Stimulated activated CD8-positive, alpha-beta memory T cell treated with anti-CD3 and anti-CD28 coated beads, Interleukin-12 subunit alpha, Interleukin-12 subunit beta, amount 100 ng/mL, for 1 hour (primary cell): Measurements from ENCODE around the gene LGI4.
"Not testable (repeated sequence)": the region's sequence is repeated elsewhere in the genome, so short reads cannot be mapped to it uniquely, and the experiment has no call there.

Source experiments
- DNase-seq: peaks from one replicate; pipeline ENCODE4 v3.0.0-alpha.2; 2020; ENCODE audit warnings: low read depth

Gene LGI4

DNA sequence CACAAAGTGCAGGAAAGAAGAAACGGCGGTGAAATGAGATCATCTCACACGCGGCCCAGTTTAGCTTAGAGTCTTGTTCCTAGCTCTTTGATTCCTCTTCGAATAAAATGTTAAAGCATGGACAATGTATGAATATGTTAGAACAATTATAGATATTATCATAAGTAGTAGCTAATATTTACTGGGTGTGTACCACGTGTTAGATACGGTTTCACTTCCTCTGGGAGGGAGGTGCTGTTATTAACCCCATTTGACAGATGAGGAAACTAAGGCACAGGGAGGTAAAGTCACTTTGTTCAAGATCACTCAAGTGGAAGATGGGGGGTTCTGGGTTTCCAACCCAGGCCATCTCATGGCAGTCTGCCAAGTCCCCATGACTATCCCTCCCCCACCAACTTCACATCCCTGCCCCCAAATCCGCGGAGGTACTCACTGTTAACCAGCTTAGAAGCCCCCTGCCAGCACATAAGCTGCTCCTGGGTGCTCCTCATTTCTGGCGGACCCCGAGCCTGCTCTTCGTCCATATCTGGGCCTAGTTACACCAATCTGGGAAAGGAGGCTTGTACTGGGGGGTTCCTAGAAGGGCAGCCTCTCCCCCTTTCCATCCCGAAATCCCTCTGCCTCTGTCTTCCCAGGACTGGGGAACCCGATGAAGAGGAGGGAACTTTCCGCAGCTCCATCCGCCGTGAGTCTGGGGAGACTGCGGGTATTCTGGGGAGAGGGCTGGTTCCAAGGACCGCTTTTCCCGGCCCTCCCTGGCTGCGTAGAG, 7.2 kb upstream of the LGI4 start:
- no peak for DNase-seq

GRCh38 chr19:35140962-35141836, 6.3 kb upstream of the LGI4 start:
- peak; percentile 92 for DNase-seq

GRCh38 chr19:35140207-35140961, 5.5 kb upstream of the LGI4 start:
- DNase-seq: no peak

- no peak for DNase-seq
Measured at GRCh38 chr19:35138305-35138892, 3.5 kb upstream of the LGI4 start, which contains the start of gene FXYD1. TSS of gene FXYD1 (plus strand) at chr19:35138824. CDS start at chr19:35140080, 1,256 bp downstream.

- DNase-seq: no peak
Measured at GRCh38 chr19:35136977-35137702, 2.3 kb upstream of the LGI4 start.

GRCh38 chr19:35136231-35136630, 1.4 kb upstream of the LGI4 start:
- DNase-seq: no peak

GRCh38 chr19:35135389-35135909, 590 bp upstream of the LGI4 start:
- DNase-seq: peak; percentile 41

GRCh38 chr19:35133826-35134225, 1.0 kb downstream of the LGI4 start:
- no peak for DNase-seq

DNA sequence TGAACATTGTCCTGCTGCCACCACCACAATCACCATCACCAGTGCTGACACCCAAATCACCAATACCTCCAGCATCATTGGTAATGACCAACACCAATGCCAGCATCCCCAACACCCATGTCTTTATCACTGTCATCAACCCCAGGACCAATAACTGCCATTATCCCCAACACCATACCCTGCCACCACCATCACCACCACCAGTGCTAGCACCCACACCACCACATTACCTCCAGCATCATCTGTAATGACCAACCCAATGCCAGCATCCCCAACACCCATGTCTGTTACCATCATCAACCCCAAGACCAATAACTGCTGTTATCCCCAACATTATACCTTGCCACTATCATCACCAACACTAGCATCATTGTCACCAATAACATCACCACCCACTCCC, 2.6 kb downstream of the LGI4 start:
- DNase-seq: no peak

- DNase-seq: no peak
Measured at GRCh38 chr19:35130761-35131720, 3.8 kb downstream of the LGI4 start.

- DNase-seq: not testable (repeated sequence)
Measured at GRCh38 chr19:35129724-35130274, 5.1 kb downstream of the LGI4 start.

- no peak for DNase-seq
Measured at GRCh38 chr19:35128398-35129057, 6.3 kb downstream of the LGI4 start.

DNA sequence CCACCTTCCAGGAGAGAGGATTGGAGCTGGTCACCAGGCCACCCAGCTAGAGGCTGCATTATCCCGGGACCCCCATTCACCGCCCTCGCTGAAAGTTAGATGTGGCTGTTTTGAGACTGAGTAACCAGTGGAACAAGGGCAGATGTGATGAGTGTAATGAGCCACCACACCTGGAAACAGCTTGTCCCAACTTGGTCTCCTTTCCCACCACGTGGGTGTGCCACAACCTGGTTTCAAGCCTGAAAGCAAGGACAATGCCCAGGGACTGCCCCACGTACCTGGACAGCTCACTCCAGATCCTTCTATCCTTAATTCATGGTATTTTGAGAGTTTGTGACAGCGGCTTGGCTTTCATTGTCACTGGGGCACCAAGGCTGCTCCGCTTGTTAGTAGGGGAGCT, 7.0 kb downstream of the LGI4 start:
- DNase-seq: no peak

DNA sequence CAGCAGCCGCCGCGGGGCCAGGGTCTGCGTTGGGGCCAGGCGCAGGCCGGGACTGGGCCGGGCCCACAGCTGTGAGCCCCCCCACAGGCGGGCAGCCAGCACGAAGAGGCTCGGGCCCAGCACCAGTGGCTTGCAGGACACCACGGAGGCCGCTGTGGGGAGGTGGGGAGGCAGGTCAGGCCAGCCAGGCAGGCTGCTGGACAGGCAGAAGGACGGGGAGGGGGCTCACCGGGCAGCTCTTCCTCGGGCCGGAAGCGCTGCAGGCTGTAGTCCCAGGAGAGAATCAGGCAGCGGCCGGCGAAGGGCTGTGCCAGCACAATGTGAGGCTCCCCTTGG, 8.3 kb downstream of the LGI4 start:
- DNase-seq: no peak

GRCh38 chr19:35125749-35126623, 8.9 kb downstream of the LGI4 start:
- no peak for DNase-seq

- no peak for DNase-seq
Measured at GRCh38 chr19:35125270-35125717, 9.6 kb downstream of the LGI4 start.

- peak; percentile 71 for DNase-seq
Measured at GRCh38 chr19:35124098-35125060, 10.5 kb downstream of the LGI4 start.
